ENCODE results near the gene MKX.

DNA sequence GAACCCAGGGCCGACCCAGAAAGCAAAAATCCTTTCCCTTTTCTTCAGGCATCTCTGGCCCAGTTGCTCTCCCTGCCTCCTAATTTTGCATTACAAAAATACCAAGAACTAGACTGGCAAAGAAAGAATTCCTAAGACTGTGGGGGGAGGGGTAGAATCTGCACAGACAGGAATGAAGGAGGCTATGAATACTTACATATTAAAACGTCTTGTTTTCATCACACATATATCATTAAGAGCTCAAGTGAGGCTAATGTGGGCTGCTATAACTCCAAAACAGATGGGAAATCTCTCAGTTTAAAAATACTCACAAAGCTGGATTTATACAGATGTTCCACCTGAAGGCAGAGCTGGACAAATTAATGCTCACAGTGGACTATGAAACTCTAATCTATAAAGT lies 29.2 kb upstream of the MKX start:
- TF ChIP-seq, protein P1, sequence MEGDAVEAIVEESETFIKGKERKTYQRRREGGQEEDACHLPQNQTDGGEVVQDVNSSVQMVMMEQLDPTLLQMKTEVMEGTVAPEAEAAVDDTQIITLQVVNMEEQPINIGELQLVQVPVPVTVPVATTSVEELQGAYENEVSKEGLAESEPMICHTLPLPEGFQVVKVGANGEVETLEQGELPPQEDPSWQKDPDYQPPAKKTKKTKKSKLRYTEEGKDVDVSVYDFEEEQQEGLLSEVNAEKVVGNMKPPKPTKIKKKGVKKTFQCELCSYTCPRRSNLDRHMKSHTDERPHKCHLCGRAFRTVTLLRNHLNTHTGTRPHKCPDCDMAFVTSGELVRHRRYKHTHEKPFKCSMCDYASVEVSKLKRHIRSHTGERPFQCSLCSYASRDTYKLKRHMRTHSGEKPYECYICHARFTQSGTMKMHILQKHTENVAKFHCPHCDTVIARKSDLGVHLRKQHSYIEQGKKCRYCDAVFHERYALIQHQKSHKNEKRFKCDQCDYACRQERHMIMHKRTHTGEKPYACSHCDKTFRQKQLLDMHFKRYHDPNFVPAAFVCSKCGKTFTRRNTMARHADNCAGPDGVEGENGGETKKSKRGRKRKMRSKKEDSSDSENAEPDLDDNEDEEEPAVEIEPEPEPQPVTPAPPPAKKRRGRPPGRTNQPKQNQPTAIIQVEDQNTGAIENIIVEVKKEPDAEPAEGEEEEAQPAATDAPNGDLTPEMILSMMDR (IDR thresholded peaks at IDR 0.05; ENCODE audit: low read length), result no peak
- TF ChIP-seq EZH2 (optimal IDR thresholded peaks at IDR 0.05; ENCODE audit: low read depth, low read length), result no peak
